Panc1 (cell line): ENCODE results near the gene CCNG2. TPM values are rescaled to one million over a fixed set of nuclear protein-coding genes. Genes with fewer than 3 reads are reported as not detected.

ENCODE experiments used
- ATAC-seq: fragments of 200-7000 bp; cut with Tn5 transposase; 2 replicates; pipeline ENCODE4 v1.9.1; 2020; ENCODE audit warnings: mild to moderate bottlenecking, moderate library complexity
- BruUV-seq: library from RNA; stranded (reverse); fragments of 400-500 nt; replicated peaks from 2 replicates; lab custom pipeline; 2021; lab: Mats Ljungman, UMichigan
- CTCF ChIA-PET: fragments of 300-600 bp; sonication (Branson Sonifier 250); formaldehyde crosslinking; loops from one replicate; lab custom pipeline; 2022; ENCODE audit warnings: antibody characterized with exemption; lab: Charles Lee
- POLR2A ChIA-PET: fragments of 300-600 bp; sonication (Branson Sonifier 250); formaldehyde crosslinking; loops from one replicate; lab custom pipeline; 2022; ENCODE audit warnings: antibody characterized with exemption; lab: Charles Lee
- DNase-seq: peaks from one replicate; pipeline ENCODE4 v3.0.0-alpha.2; 2010; ENCODE audit warnings: low read depth, low spot score
- H3K27ac ChIP-seq: 2 replicates; pipeline ENCODE4 v1.5.1; 2011; ENCODE audit warnings: mild to moderate bottlenecking, low read length, inconsistent platforms
- H3K27me3 ChIP-seq: fragments of 200-500 bp; sonication (Bioruptor generic); 2 replicates; pipeline ENCODE4 v1.6.0; 2014; ENCODE audit warnings: low read length, inconsistent platforms; ENCODE audit not compliant: control insufficient read depth, insufficient read depth
- H3K36me3 ChIP-seq: fragments of 200-500 bp; sonication (Bioruptor generic); 2 replicates; pipeline ENCODE4 v1.5.1; 2014; ENCODE audit warnings: inconsistent platforms, mild to moderate bottlenecking, low read length, moderate library complexity; ENCODE audit not compliant: control insufficient read depth, insufficient read depth
- H3K4me1 ChIP-seq: 2 replicates; pipeline ENCODE4 v1.5.1; 2011; ENCODE audit warnings: inconsistent platforms, mild to moderate bottlenecking, low read length, moderate library complexity; ENCODE audit not compliant: control insufficient read depth, insufficient read depth
- H3K4me3 ChIP-seq, 2 experiments: 2 replicates each; pipeline ENCODE4 v1.5.1; 2011 to 2012; ENCODE audit warnings: low read depth in 2 of 2, low read length in 2 of 2, mild to moderate bottlenecking in 2 of 2, inconsistent platforms in 1 of 2, moderate library complexity in 1 of 2
- H3K9me3 ChIP-seq: fragments of 200-500 bp; sonication (Bioruptor generic); 2 replicates; pipeline ENCODE4 v1.5.1; 2014; ENCODE audit warnings: low read depth, mild to moderate bottlenecking, inconsistent platforms, low read length, moderate library complexity; ENCODE audit not compliant: control insufficient read depth, insufficient read depth
- POLR2AphosphoS5 ChIP-seq: IDR thresholded peaks from 2 replicates; pipeline ENCODE4 v1.6.1; 2012; ENCODE audit warnings: mild to moderate bottlenecking, low read depth, low read length, moderate library complexity
- SIN3A ChIP-seq: IDR thresholded peaks from 2 replicates; pipeline ENCODE4 v1.6.1; 2012; ENCODE audit warnings: low read depth, mild to moderate bottlenecking, low read length, moderate library complexity, borderline replicate concordance; ENCODE audit not compliant: insufficient read depth
- TCF7L2 ChIP-seq: IDR thresholded peaks from 2 replicates; pipeline ENCODE4 v1.6.1; 2011; ENCODE audit warnings: mild to moderate bottlenecking, low read depth, low read length, inconsistent platforms
- in situ Hi-C: cut with HindIII; loops from 2 replicates; pipeline ENCODE4 v1.10.0; 2016; ENCODE audit warnings: low sequenced_read_pairs, low pct_unique_long_range_greater_than_20kb
- intact Hi-C: fragments of 100-400 bp; cut with micrococcal nuclease; formaldehyde crosslinking; loops from one replicate; pipeline ENCODE4 v1.10.0; 2022; ENCODE audit not compliant: unreplicated experiment
- total RNA-seq: library from RNA; stranded (reverse); gene quantifications from one replicate; pipeline ENCODE4 v1.2.1, GENCODE V29; 2021; ENCODE audit not compliant: unreplicated experiment
- TF ChIP-seq, protein P1 (sequence below), 2 experiments: IDR thresholded peaks; 2 replicates each; pipeline ENCODE4 v1.6.1; 2011 to 2012; ENCODE audit warnings: low read depth in 2 of 2, control low read depth in 1 of 2, low read length in 1 of 2, mild to moderate bottlenecking in 1 of 2, moderate library complexity in 1 of 2; ENCODE audit not compliant: insufficient read depth in 1 of 2
- TF ChIP-seq, protein P2 (sequence below): fragments of 450-650 bp; IDR thresholded peaks from 2 replicates; pipeline ENCODE4 v1.5.1; 2017; ENCODE audit warnings: mild to moderate bottlenecking

CCNG2 gene
- total RNA-seq, 1 experiment from 2014 or later, result 18.4 TPM

DNA sequence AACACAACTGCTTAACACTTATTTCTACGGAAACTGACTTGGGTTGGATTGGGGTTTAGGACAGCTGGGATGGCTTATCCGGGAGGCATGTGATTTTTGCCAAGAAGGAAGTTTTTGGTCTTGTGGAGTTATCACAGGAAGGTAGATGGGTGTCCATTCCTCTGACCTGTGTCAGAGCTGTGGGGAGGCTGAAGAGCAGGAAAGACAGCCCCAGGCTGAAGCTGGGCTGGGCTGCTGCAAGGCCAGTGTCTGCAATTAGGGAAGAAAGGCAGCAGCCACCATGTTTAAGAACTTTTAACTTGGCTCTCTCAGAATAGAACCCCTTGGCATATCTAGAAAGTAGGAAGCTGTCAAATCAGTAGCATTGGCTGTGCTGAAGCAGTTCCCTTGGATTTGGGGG lies 42.3 kb downstream of the CCNG2 start:
- no TSS peak for BruUV-seq
- POLR2A ChIA-PET, result no interaction called here
- H3K4me3 ChIP-seq, result no peak overlapping the region
- peaks cover 2% of the 10 kb centered on the region for H3K27me3 ChIP-seq
- H3K36me3 ChIP-seq, result no peaks in the 10 kb centered on the region
- CTCF ChIA-PET, result no interaction called here
- no peak for TF ChIP-seq SIN3A
- no peak for TF ChIP-seq TCF7L2
- TF ChIP-seq, protein P1, sequence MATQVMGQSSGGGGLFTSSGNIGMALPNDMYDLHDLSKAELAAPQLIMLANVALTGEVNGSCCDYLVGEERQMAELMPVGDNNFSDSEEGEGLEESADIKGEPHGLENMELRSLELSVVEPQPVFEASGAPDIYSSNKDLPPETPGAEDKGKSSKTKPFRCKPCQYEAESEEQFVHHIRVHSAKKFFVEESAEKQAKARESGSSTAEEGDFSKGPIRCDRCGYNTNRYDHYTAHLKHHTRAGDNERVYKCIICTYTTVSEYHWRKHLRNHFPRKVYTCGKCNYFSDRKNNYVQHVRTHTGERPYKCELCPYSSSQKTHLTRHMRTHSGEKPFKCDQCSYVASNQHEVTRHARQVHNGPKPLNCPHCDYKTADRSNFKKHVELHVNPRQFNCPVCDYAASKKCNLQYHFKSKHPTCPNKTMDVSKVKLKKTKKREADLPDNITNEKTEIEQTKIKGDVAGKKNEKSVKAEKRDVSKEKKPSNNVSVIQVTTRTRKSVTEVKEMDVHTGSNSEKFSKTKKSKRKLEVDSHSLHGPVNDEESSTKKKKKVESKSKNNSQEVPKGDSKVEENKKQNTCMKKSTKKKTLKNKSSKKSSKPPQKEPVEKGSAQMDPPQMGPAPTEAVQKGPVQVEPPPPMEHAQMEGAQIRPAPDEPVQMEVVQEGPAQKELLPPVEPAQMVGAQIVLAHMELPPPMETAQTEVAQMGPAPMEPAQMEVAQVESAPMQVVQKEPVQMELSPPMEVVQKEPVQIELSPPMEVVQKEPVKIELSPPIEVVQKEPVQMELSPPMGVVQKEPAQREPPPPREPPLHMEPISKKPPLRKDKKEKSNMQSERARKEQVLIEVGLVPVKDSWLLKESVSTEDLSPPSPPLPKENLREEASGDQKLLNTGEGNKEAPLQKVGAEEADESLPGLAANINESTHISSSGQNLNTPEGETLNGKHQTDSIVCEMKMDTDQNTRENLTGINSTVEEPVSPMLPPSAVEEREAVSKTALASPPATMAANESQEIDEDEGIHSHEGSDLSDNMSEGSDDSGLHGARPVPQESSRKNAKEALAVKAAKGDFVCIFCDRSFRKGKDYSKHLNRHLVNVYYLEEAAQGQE (IDR thresholded peaks at IDR 0.05; ENCODE audit: insufficient read depth in 1 of 2, low read depth in 2 of 2, low read length in 1 of 2), result no peak
- no peak for TF ChIP-seq POLR2AphosphoS5
- TF ChIP-seq, protein P2, sequence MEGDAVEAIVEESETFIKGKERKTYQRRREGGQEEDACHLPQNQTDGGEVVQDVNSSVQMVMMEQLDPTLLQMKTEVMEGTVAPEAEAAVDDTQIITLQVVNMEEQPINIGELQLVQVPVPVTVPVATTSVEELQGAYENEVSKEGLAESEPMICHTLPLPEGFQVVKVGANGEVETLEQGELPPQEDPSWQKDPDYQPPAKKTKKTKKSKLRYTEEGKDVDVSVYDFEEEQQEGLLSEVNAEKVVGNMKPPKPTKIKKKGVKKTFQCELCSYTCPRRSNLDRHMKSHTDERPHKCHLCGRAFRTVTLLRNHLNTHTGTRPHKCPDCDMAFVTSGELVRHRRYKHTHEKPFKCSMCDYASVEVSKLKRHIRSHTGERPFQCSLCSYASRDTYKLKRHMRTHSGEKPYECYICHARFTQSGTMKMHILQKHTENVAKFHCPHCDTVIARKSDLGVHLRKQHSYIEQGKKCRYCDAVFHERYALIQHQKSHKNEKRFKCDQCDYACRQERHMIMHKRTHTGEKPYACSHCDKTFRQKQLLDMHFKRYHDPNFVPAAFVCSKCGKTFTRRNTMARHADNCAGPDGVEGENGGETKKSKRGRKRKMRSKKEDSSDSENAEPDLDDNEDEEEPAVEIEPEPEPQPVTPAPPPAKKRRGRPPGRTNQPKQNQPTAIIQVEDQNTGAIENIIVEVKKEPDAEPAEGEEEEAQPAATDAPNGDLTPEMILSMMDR, result no peak
- intact Hi-C loops (no loop called here), in situ Hi-C loops (no loop called here)
- no peaks in the 10 kb centered on the region for H3K4me1 ChIP-seq
- H3K9me3 ChIP-seq, result no peaks in the 10 kb centered on the region
- DNase-seq (no peak), ATAC-seq (no peak)
- H3K27ac ChIP-seq, result no peak overlapping the region

DNA sequence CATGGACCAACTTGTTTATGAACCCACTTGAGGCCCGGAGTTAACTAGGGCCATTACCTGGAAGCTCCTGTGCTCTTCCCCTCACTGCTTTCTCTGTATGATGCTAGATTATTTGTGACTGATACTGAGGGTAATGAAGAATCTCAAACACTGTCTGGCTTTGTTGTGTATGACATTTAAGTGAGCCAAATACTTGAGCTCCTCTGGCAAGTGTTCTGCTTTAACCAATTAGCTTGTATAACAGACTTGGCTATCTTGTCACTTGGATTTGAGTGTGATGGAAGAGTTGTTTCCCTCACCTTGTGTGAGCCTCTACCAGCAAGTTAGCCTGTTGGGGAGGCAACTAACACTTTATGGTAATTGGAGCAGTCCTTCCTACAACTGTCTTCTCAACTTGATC lies 42.7 kb downstream of the CCNG2 start:
- Histone ChIP-seq H3K4me3 (no peak overlapping the region), H3K4me1 (no peaks in the 10 kb centered on the region), H3K27ac (no peak overlapping the region), H3K27me3 (peaks cover 2% of the 10 kb centered on the region; the same call in 1 of the 2 replicates), H3K36me3 (no peaks in the 10 kb centered on the region), H3K9me3 (no peaks in the 10 kb centered on the region)
- intact Hi-C loops, result loop anchor here (5.0 kb wide), 1 partner anchor 107 kb away; no protein-coding TSS in a partner anchor
- ATAC-seq, result no peak
- TF ChIP-seq, protein P1 (IDR thresholded peaks at IDR 0.05; ENCODE audit: insufficient read depth in 1 of 2, low read depth in 2 of 2, low read length in 1 of 2), result no peak
- TF ChIP-seq, protein P2, result no peak
- TF ChIP-seq POLR2AphosphoS5, result no peak
- no peak for TF ChIP-seq TCF7L2
- no peak for TF ChIP-seq SIN3A
- ChIA-PET CTCF (no interaction called here), POLR2A (no interaction called here)
- in situ Hi-C loops, result no loop called here
- DNase-seq, result no peak
- no TSS peak for BruUV-seq
